ENCODE measurements around the gene PEX1.

- TF ChIP-seq POLR2AphosphoS5 (IDR thresholded peaks at IDR 0.05; ENCODE audit: low read depth, low read length), result no peak
- no peak for TF ChIP-seq POLR2A (IDR thresholded peaks at IDR 0.05; ENCODE audit: low read depth, low read length)
Observed at GRCh38 chr7:92567460-92567859, 39.1 kb upstream of the PEX1 start.
